Activated T-cell treated with anti-CD3 and anti-CD28 coated beads for 48 hours (primary cell): Measurements from ENCODE around the gene CPT1B.
"Not testable (repeated sequence)": the region's sequence is repeated elsewhere in the genome, so short reads cannot be mapped to it uniquely, and the experiment has no call there.

Source experiments
- DNase-seq: peaks from one replicate; pipeline ENCODE4 v3.0.0-alpha.2; 2020; ENCODE audit warnings: low read depth

Gene CPT1B

GRCh38 chr22:50527921-50528681 lies 50.1 kb downstream of the CPT1B start:
- no peak for DNase-seq

- no peak for DNase-seq
These were observed 51.1 kb downstream of the CPT1B start for GRCh38 chr22:50526834-50527801.

- peak; percentile 87 for DNase-seq
These were observed 52.0 kb downstream of the CPT1B start for GRCh38 chr22:50526108-50526833.

GRCh38 chr22:50525858-50526107 lies 52.4 kb downstream of the CPT1B start:
- DNase-seq, result no peak

- DNase-seq, result peak; percentile 98
These were observed 52.9 kb downstream of the CPT1B start, which contains the start of gene SCO2 for GRCh38 chr22:50525104-50525857. SCO2 (minus strand) TSS chr22:50525598; CDS start chr22:50524411, 1,187 bp downstream.

- DNase-seq, result no peak
These were observed 53.5 kb downstream of the CPT1B start for GRCh38 chr22:50524676-50525103.

- DNase-seq, result no peak
These were observed 54.2 kb downstream of the CPT1B start for GRCh38 chr22:50523806-50524675.

GRCh38 chr22:50523458-50523805 lies 54.8 kb downstream of the CPT1B start:
- no peak for DNase-seq

GRCh38 chr22:50522806-50523438 lies 55.3 kb downstream of the CPT1B start:
- DNase-seq, result no peak

GRCh38 chr22:50522208-50522805 lies 55.9 kb downstream of the CPT1B start:
- DNase-seq, result no peak

- DNase-seq, result no peak
These were observed 56.5 kb downstream of the CPT1B start for GRCh38 chr22:50521710-50522109.

GRCh38 chr22:50520826-50521453 lies 57.3 kb downstream of the CPT1B start:
- no peak for DNase-seq

GRCh38 chr22:50520184-50520583 lies 58.0 kb downstream of the CPT1B start:
- DNase-seq, result not testable (repeated sequence)

GRCh38 chr22:50519151-50519550 lies 59.1 kb downstream of the CPT1B start:
- DNase-seq, result no peak
